ENCODE data around the gene NCBP1. TPM values are rescaled to one million over a fixed set of nuclear protein-coding genes. Genes with fewer than 3 reads are reported as not detected.
"Not testable (repeated sequence)": the region's sequence is repeated elsewhere in the genome, so short reads cannot be mapped to it uniquely, and the experiment has no call there.

NCBP1 gene
- total and polyA plus RNA-seq, 11 donors: 6.9 to 22.4 (median 19.6) TPM

- Histone ChIP-seq H3K36me3 (peaks cover 0 to 88% (median 57%) of the 10 kb centered on the region in 9 donors), H3K27ac (peak overlapping the region in 1 of 12 donors; percentile 41), H3K4me1 (peaks cover 0 to 10% (median 2%) of the 10 kb centered on the region in 12 donors), H3K4me3 (no peak overlapping the region), H3K27me3 (no peaks in the 10 kb centered on the region), H3K9me3 (no peaks in the 10 kb centered on the region)
- intact Hi-C loops (cut with DNase I): loop anchor here (1.0 to 10.0 kb wide), 8 partner anchors 143 to 761 kb away; partner anchors contain the start of genes TDRD7 (in 5 of the 10) and ZNF782 (in 1 of the 10)
- ATAC-seq (peak in 3 of 4 donors; percentile 63 to 75 (median 71)), DNase-seq (peak in 2 of 5 donors; percentile 46 to 58)
- TF ChIP-seq, protein P1, sequence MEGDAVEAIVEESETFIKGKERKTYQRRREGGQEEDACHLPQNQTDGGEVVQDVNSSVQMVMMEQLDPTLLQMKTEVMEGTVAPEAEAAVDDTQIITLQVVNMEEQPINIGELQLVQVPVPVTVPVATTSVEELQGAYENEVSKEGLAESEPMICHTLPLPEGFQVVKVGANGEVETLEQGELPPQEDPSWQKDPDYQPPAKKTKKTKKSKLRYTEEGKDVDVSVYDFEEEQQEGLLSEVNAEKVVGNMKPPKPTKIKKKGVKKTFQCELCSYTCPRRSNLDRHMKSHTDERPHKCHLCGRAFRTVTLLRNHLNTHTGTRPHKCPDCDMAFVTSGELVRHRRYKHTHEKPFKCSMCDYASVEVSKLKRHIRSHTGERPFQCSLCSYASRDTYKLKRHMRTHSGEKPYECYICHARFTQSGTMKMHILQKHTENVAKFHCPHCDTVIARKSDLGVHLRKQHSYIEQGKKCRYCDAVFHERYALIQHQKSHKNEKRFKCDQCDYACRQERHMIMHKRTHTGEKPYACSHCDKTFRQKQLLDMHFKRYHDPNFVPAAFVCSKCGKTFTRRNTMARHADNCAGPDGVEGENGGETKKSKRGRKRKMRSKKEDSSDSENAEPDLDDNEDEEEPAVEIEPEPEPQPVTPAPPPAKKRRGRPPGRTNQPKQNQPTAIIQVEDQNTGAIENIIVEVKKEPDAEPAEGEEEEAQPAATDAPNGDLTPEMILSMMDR (IDR thresholded peaks at IDR 0.05): peak; percentile 71 to 90 (median 84)
- no peak for TF ChIP-seq POLR2A (IDR thresholded peaks at IDR 0.05)
These were observed 18.1 kb upstream of the NCBP1 start for GRCh38 chr9:97615439-97616072.

- ATAC-seq (no peak), DNase-seq (no peak)
- no peaks in the 10 kb centered on the region for H3K27me3 ChIP-seq
- intact Hi-C loops (cut with DNase I): loop anchor here in 6 of 10 donors (5.0 to 10.0 kb wide), 4 partner anchors 146 to 763 kb away; partner anchors contain the start of genes TDRD7 (in 5 of the 6) and ZNF782 (in 1 of the 6)
- H3K9me3 ChIP-seq: no peaks in the 10 kb centered on the region
- peaks cover 0 to 86% (median 53%) of the 10 kb centered on the region in 9 donors for H3K36me3 ChIP-seq
- 87 to 94% (median 93%) methylated on average over 1 of the region's 1 CpG for WGBS, 4 donors
- no peak overlapping the region for H3K27ac ChIP-seq
- no peak overlapping the region for H3K4me3 ChIP-seq
- TF ChIP-seq, protein P1 (IDR thresholded peaks at IDR 0.05): no peak
- TF ChIP-seq POLR2A (IDR thresholded peaks at IDR 0.05): no peak
- H3K4me1 ChIP-seq: peaks cover 0 to 18% (median 3%) of the 10 kb centered on the region in 12 donors
These were observed 15.6 kb upstream of the NCBP1 start for GRCh38 chr9:97617939-97618416.

- H3K4me1 ChIP-seq: peaks cover 0 to 21% (median 2%) of the 10 kb centered on the region in 12 donors
- DNase-seq; ATAC-seq; H3K27ac ChIP-seq; H3K27me3 ChIP-seq; H3K9me3 ChIP-seq; H3K4me3 ChIP-seq; intact Hi-C loops (cut with DNase I): not testable (repeated sequence)
- peaks cover 0 to 85% (median 59%) of the 10 kb centered on the region in 9 donors for H3K36me3 ChIP-seq
- WGBS, 4 donors: 79 to 92% (median 87%) methylated on average over 2 of the region's 2 CpGs
These were observed 13.6 kb upstream of the NCBP1 start for GRCh38 chr9:97620063-97620462.

DNA sequence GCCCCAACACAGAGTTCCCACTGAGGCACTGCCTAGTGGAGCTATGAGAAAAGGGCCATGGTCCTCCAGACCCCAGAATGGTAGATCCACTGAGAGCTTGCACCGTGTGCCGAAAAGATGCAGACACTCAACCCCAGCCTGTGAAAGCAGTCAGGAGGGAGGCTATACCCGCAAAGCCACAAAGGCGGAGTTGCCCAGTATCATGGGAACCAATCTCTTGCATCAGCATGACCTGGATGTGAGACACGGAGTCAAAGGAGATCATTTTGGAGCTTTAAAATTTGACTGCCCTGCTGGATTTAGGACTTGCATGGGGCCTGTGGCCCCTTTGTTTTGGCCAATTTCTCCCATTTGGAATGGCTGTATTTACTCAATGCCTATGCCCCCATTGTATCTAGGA is 11.1 kb upstream of the NCBP1 start:
- H3K27me3 ChIP-seq; H3K27ac ChIP-seq; ATAC-seq; H3K9me3 ChIP-seq; DNase-seq; H3K4me3 ChIP-seq; intact Hi-C loops (cut with DNase I): not testable (repeated sequence)
- H3K36me3 ChIP-seq: peaks cover 0 to 90% (median 58%) of the 10 kb centered on the region in 9 donors
- H3K4me1 ChIP-seq: peaks cover 0 to 30% (median 6%) of the 10 kb centered on the region in 12 donors
- WGBS, 4 donors: 96 to 100% (median 97%) methylated on average over 5 of the region's 5 CpGs

DNA sequence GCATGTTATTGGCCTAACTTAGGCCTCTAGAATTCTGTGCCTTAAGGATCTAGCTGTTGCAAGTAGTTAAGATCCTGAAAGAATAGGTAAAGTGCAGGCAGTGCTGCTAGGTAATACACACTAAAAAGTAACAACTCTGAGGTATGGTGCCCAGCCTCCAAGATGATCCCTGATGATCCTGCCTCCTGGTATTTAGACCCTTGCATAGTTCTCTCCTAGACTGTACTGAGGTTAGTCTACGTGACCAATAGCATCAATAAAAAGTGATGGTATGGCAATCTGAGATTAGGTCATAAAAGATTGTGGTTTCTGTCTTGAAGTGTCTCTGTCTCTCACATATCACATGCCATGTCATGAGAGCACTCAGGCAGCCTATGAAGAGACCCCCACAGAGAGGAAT is 9.7 kb upstream of the NCBP1 start:
- H3K36me3 ChIP-seq: peaks cover 0 to 77% (median 54%) of the 10 kb centered on the region in 9 donors
- peak overlapping the region in 4 of 12 donors; percentile 26 to 40 (median 36) for H3K4me3 ChIP-seq
- DNase-seq: no peak
- intact Hi-C loops (cut with DNase I): no loop called here
- TF ChIP-seq, protein P1 (IDR thresholded peaks at IDR 0.05): no peak
- TF ChIP-seq POLR2A (IDR thresholded peaks at IDR 0.05): no peak
- WGBS, 4 donors: 56 to 72% (median 67%) methylated on average over 1 of the region's 1 CpG
- ATAC-seq: peak in 2 of 4 donors; percentile 4 to 6
- H3K9me3 ChIP-seq: no peaks in the 10 kb centered on the region
- peak overlapping the region in 6 of 12 donors; percentile 7 to 73 (median 58) for H3K27ac ChIP-seq
- H3K4me1 ChIP-seq: peaks cover 0 to 44% (median 14%) of the 10 kb centered on the region in 12 donors
- no peaks in the 10 kb centered on the region for H3K27me3 ChIP-seq
